ENCODE data around the gene DESI1.
"Not testable (repeated sequence)": the region's sequence is repeated elsewhere in the genome, so short reads cannot be mapped to it uniquely, and the experiment has no call there.

DESI1 gene

DNA sequence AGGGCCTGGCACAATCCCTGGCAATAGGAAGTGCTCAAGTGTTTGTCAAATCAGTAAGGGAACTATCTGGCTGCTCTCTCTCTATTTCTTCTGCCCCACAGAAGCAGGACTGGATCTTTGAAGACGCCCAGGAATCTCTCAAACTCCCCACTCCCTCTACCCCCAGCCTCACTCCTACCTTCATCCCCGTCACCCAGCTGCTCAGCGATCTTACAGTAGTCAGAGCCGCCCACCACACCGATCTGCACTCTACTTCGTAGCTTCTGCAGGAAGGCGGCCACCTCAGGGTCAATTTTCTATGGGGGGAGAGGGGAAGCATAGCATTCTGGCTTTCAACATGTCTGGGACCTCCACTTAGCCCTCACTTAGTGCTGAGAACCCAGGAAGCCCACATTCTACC is 34.9 kb downstream of the DESI1 start:
- DNase-seq (ENCODE audit: low spot score): no peak

DNA sequence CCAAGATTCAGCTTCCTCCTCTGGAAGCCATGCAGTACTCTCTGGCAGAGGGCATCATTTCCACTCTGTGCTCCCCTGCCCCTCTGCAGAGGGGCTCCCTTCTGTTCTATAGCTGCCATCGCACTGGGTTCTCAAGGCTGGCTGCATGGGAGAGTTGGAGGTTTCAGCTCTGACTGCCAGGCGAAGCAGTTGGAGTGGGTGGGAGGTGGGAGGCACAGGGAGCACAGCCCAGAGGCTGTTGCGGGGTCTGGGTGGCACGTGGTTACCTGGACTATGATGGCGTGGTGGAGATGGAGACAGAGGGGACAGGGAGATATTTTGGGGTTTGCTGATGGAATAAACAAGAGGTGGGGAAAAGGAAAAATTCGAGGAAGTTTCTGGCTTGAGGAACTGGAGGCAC is 36.0 kb downstream of the DESI1 start:
- no peak for DNase-seq (ENCODE audit: low spot score)

DNA sequence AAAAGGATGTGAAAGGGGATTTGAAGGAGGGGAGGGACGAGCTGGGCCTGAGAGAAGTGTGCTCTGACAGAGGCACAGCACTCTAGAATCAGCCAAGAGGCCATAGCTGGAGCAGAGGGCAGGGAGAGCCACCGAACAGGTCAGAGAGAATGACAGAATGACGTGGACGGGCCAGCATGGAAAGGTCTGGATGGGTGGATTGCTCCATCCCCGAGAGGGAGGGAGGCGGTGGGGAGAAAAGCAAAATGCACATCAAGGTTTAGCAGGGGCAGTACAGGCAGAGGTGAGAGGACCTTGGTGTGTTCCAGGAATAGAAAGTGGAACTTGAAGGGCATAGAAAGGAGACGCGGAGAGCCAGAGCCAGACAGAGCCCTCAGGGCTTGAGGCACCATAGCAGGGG is 38.1 kb downstream of the DESI1 start:
- no peak for DNase-seq (ENCODE audit: low spot score)

DNA sequence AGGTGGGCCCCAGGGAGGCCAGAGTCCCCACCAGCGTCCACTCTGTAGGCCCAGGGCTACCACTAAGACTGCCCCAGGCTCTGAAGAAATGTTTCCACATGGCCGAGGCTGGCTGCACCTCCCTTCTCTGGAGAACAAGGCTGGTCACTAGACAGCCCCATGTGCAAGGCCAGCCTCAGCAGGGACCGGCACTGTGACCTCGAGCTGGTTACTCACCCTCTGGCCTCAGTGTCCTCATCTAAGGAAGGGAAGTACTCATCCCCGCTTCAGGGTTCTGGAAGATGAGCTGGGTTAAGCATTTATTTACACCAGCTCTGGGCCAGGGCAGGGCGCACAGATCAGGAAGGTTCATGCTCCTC is 40.9 kb downstream of the DESI1 start:
- DNase-seq (ENCODE audit: low spot score): no peak

DNA sequence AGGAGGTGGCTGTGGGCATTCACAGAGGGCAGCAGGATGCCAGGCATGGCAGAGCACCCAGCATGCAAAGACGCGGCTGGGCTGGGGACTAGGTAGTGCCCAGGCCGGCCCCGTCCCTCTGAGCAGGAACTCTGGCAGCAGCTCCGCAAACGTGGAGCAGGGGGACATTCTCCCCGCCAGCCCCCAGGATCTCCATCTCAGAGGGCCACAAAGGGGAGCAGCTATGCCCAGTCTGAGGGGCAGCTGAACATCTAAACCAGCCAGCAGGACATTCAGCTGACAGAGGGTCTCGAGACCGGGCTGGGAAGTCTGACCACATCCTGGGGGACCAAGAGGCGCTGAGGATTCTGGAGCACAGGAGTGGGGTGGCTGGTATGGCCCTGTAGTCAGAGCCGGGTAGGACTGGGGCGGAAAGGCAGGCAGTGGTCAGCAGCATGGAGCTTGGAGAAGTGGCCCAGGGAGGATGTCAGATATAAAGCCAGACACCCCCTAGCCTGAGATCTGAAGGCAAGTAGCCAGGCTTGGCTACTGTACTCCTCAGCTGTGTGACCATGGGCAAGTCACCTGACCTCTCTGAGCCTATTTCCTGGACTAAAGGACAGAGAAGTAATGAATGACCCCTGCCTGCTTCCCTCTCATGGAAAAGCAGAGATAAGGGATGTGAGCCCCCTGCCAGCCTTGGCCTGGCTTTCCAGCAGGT is 41.4 kb downstream of the DESI1 start:
- no peak for DNase-seq (ENCODE audit: low spot score)

DNA sequence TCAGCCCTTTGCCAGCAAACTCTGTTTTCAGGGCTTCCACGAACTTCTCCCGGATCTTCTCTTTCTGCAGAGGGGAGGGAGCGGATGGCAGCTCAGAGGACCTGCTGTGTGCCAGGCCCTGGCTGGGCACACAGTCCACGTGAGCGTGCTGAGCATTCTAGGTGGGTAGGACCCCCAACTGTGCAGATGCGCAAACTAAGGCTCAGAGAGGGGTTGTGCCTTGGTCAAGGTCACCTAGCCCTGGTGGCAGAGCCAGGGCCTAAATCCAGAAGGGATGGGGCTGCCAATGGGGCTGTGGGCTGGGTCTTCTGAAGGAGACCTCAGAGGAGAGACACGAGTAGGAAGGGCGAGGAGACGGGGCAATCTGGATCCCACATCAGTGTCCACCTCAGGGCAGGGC is 42.0 kb downstream of the DESI1 start:
- DNase-seq (ENCODE audit: low spot score): no peak

DNA sequence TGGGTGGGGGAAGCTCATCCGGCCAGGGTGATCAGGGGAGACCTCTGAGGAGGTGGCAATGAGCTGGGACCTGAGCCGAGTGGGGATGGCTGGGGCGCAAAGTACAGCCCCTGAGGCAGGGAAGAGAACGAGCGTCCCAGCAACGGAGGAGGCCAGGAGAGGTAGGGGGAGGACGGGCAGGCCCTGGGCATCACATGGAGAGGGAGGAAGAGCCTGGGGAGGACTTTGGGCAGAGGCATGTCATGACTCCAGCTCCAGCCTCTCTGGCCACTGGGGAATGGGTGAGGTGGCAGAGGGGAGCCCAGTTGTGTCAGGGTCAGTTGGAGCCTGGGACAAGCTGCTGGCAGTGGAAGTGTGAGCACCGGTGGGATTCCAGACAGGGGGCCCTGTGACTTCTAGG is 42.7 kb downstream of the DESI1 start:
- no peak for DNase-seq (ENCODE audit: low spot score)

DNA sequence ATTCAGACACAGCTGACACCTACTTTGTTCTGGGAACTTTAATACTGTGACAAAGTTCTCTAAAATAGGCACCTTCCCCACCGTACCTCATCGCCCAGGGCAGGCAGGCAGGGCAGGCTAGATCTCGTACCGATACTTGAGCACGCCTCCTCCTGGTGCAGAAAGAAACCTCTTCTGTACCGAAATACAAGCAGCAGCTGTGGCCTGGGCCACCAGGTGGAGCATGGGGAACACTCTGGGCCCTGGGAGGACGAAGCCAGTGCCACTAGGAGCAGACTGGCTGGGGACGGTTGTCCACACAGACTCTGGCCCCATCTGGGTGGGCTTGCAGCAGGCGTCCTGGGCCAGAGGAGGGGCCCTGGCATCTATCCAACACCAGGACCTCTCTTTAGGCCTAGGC is 44.0 kb downstream of the DESI1 start:
- peak; percentile 20 for DNase-seq (ENCODE audit: low spot score)

DNA sequence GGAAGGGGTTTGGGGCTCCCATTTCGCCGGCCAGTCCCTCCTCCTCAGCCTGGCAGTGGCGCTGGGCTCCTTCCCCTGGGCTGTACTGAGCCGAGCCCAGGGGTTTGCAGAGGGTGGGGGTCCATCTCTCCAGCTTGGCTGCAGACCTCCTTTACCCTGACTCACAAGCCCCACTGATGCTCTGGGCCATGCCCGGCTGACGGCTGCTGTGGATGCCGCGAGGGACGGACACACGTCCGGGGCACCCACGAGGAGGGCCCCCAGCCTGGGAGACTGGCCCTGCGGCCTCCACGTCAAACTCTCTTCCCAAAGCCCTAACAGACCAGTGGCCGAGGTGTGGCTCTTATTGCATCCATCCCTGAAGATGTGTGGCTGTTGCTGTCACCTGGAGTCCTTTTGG is 45.3 kb downstream of the DESI1 start:
- no peak for DNase-seq (ENCODE audit: low spot score)

DNA sequence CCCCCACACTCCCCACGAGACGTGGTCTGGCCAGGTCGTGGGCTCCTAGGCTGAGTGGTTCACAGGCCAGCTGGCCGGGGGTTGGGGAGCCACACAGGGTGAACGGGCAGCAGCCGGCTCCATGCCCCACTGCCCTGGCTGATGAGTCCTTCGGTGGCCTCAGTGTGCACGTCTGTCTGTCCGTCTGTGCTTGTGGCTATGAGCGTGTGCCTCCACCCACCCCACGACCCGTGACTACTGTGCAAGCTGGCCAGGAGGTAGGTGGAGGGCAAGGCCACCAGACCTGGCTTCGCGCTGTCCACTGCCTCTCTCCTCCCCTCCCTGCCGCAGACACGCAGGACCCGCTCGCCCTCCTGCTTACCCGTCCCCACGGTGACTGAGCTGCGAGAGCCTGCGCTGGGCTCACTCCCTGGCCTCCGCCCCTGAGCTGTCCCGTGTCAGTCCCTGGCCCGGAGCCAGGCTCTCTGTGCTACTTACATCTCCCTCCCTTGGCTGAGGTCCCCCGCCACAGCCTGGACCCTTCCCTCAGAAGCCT is 45.9 kb downstream of the DESI1 start:
- no peak for DNase-seq (ENCODE audit: low spot score)

DNA sequence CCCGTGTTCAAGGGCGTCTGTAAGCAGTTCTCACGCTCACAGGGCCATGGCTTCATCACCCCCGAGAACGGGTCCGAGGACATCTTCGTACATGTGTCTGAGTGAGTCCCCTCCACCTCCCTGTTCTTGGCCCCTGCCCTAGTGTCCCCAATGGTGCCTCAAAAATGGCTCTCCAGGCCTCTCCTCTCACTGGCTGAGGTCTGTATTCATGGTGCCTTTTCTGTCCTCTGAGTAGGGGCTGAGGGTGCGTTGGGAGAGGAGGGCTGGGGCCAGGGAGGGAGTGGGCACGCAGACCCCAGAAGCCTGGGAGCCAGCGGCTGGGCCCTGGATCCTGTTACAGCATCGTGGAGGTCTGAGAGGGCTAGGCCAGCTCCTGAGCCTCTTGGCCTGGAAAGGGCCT is 47.2 kb downstream of the DESI1 start:
- DNase-seq (ENCODE audit: low spot score): no peak

DNA sequence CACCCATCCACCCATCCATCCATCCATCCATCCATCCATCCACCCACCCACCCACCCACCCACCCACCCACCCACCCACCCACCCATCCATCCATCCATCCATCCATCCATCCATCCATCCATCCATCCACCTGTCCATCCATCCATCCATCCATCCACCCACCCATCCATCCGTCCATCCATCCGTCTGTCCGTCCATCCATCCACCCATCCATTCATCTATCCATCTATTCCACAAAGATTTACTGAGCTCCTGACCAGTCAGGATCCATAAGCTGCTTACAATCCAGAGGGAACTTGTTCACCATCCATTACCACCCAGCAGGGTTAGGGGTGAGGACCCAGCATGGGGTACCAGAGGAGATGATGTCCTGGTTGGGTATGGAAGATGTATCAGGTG is 48.5 kb downstream of the DESI1 start:
- not testable (repeated sequence) for DNase-seq (ENCODE audit: low spot score)

DNA sequence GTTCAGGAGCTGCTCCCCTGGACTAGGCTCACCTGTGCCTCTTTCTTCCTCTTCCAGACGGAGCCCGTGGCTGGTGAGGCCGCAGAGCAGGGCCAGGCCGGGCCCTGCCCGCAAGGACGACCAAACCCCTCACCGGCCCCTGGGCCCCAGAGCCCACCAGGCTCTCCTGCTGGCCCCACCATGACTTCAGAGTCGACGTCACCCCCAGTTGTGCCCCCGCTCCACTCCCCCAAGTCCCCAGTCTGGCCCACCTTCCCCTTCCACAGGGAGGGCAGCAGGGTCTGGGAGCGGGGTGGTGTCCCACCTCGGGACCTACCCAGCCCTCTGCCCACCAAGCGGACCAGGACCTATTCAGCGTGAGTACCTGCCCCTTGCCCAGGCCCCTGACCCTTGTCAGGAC is 49.1 kb downstream of the DESI1 start:
- no peak for DNase-seq (ENCODE audit: low spot score)

DNA sequence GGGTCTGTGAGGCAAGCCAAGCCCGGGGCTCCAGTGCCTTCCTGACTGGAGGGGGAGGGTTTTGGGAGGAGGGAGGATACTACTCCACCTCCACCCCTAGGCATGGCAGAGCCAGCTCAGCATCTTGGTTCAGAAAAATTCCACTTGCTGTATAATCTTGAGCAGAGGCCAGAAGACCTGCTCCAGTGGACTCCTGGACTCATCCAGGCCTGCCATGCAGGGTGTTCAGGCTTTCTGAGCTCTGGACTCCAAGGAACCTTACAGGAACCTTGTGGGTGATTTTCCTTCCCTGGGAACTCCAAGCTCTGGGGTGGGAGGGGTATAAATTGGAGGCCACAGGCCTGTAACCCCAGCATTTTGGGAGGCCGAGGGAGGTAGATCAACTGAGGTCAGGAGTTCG is 50.6 kb downstream of the DESI1 start:
- no peak for DNase-seq (ENCODE audit: low spot score)

DNA sequence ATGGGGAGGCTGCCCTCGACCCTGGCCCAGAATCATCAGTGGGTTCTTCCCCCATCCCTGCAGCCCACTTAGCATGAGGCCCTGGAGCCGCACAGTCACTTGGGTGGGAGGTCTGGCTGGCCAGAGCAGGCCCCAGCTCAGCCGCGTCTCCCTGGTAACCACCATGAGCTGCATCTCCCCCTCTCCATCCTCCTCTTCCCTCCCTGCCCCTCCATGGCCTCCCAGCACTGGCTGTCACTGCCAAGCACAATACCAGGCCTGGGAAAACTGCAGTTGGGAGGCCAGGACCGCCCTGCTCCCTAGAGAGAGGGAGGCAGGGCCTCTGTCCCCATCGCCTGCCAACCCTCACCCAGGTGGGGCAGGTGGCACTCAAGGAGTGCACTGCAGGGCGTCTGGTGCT is 52.0 kb downstream of the DESI1 start:
- no peak for DNase-seq (ENCODE audit: low spot score)

DNA sequence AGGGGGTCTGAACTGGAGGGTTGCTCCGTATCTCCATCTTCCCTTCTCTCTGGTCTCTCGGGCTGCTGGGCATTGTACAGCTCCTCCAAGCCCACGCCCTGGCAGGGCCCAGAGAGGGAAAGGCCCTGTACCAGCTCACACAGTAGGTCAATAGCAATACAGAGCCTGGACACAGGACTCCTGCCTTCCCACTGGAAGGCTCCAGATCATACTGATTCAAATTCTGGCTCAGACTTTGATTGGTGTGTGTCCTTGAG is 53.4 kb downstream of the DESI1 start:
- no peak for DNase-seq (ENCODE audit: low spot score)

DNA sequence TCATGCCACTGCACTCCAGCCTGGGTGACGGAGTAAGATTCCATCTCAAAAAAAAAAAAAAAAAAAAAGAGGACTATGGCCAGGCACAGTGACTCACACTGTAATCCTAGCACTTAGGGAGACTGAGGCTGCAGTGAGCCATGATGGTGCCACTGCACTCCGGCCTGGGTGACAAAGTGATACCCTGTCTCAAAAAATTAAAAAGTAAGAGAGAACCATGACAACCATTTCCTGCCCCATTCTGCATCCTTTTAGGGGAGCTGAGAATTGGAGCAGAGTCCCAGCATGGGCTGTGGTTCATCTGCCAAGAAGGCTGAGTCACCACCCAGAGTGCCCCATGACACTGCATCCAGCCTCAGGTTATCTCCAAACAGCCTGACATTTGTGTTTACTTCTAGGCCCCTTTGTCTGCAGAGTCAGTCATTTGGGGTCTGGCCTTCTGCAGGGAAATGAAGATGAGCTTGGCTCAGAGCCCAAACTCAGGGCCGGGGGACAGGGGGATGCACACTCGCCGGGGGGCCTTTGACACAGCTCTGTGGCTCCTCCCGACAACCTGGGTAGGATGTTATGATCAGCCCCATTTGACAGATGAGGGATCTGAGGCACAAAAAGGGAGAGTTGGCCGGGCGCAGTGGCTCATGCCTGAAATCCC is 55.3 kb downstream of the DESI1 start:
- no peak for DNase-seq (ENCODE audit: low spot score)

DNA sequence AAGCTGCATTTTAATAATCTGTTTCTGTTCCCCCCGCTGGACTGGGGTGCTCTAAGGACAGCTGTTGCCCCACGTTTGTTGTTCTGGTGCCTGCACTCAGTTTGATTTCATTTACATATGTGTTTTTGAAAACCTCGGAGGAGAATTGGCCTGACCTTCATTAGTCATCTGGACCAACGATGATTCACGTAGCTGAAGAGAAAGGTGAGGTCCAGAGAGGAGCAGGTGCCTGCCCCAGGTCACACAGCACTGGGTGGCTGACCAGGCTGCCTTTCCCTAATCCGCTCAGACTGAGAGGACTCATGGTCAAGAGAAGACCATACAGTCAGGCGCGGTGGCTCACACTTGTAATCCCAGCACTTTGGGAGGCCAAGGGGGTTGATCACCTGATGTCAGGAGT is 56.3 kb downstream of the DESI1 start:
- DNase-seq (ENCODE audit: low spot score): no peak

DNA sequence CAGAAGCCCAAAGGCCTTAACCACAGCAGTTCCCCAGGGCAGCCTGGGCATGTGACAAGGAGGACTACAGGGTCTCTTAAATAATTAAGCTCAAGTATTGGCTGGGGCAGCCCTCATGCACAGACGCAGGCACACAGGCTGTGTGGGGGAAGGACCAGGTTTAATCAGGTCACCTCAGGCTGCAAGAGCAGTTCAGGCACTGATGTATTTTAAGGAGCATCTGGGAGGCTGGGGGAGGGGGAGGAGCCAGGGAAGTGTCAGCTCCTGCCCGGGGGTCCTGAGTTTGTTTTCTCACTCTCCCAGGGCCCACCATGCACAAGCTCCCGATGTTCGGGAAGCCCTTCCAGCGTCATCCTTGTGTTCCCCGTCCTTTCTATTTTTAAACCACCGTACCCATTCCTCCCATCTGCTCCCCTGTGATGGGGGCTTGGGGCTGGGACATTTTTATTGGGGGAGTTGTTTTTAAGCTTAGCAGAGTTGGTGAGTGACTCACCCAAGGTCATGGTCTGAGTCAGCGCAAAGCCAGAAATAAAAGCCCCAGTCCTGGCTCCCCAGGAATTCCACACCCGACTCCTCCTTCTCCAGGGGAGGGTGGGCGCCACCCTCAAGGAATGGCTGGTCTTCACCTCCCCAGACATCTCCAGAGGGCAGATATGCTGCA is 57.7 kb downstream of the DESI1 start:
- no peak for DNase-seq (ENCODE audit: low spot score)

DNA sequence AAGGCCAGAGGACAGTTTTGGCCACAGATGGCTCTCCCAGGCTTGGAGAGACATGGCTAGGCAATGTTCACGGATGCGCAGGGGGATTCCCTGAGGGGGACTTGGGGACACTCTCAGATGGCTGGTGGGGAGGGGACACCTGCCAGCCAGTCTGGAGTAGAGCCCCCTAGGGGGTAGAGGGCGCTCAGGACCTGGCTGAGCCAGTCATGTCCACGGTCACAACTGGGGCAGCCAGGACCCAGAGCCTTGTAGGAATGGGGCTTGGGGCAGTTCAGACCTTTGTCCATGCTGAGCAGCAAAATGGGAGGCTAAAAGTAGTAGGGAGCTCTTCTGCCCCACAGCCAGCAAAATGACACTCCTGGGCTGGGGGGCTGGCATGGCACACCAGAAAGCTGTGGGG is 58.4 kb downstream of the DESI1 start:
- no peak for DNase-seq (ENCODE audit: low spot score)

DNA sequence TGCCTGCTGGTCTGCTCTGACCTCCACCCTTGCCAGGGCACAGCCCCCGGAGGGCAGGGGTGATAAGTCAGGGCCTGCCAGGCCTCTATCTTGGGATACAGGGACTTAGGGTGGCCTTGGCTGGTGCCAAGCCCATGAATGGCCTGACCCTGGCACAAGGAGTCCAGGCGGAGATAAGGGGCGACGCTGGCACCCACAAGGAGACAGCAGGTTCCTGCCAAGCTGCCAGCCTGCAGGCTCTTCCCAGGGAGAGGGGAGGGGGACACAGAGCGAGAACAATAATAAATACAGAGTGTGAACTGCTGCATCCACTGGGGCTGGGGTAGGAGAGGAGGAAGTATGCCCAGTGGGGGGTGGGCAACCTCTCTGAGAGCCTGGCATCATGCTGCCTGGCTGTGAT is 59.1 kb downstream of the DESI1 start:
- DNase-seq (ENCODE audit: low spot score): no peak

DNA sequence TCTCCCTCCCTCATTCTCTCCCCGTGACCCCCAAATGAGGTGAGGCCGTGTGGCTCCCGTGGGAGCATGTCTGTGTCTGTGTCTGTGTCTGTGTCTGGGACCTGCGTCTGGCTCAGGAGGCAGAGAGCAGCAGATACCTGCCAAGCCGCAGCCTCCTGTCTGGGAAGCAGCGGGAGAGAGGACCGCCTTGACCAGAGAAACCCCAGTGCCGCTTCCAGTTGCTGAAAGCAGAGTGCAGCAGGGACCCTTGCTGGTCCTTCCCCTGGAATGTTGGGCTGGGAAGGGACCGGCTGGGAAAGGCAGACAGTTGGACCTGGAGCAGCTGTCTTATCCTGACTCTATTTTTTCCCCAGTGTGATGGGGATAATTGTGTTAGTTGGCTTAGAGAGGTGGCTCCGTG is 59.5 kb downstream of the DESI1 start:
- DNase-seq (ENCODE audit: low spot score): no peak

DNA sequence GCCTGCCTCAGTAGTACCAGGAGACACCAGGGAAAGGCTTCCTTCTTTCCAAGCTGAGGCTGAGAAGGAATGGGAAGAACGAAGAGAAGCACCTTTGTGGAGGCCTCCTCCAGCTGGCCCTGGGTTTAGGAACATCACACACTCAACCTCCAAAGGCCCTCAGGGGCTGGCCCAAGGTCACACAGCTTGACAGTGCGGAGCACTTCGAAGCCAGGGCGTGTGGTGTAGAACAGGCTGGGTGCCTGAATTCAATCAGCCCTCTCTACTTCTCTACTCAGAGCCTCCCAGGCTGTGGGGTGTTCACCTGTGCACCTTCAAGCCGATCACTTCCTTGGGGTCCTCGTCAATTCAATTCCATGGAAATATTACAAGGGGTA is 60.8 kb downstream of the DESI1 start:
- no peak for DNase-seq (ENCODE audit: low spot score)

DNA sequence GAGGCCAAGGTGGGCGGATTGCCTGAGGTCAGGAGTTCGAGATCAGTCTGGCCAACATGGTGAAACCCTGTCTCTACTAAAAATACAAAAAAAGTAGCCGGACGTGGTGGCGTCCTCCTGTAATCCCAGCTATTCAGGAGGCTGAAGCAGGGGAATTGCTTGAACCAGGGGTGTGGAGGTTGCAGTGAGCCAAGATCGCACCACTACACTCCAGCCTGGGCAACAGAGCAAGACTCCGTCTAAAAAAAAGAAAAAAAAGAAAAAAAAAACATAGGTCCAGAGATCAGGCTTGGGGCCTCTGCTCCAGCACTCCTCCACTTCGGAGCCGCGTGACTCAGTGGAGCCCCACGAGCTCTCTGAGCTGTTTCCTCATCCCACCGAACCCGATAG is 62.6 kb downstream of the DESI1 start:
- DNase-seq (ENCODE audit: low spot score): not testable (repeated sequence)
